GM18867 (cell line): ENCODE measurements around the gene GALC.

Source experiments
- ATAC-seq: cut with Tn5 transposase; IDR thresholded peaks from one replicate; pipeline ENCODE4 v1.9.1; 2021; ENCODE audit warnings: mild to moderate bottlenecking, moderate library complexity; ENCODE audit not compliant: unreplicated experiment

The GALC gene

DNA sequence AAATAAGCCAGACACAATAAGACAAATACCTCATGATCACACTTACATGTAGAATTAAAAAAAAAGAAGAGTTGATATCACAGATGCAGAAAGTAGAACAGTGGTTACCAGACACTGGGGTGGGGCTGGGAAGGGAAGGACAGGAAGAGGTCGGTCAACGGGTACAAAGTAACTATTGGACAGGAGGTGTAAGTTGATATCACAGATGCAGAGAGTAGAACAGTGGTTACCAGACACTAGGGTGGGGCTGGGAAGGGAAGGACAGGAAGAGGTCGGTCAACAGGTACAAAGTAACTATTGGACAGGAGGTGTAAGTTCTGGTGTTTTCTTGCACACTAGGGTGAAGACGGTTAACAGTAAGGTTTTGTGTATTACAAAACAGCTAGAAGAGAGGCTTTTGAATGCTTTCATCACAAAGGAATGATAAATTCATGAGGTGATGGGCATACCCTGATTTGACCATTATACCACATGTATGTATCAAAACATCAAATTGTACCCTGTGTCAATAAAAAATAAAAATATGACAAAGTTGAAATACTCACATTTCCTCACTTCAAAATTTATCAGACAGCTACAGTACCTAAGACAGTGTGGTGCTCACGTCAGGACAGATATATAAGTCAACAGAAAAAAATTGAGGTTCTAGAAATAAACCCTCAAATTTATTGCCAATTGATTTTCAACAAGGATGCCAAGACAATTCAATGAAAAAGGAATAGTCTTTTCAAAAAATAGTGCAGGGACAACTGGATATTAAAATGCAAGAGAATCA is 32.8 kb downstream of the GALC start:
- ATAC-seq, result no peak

DNA sequence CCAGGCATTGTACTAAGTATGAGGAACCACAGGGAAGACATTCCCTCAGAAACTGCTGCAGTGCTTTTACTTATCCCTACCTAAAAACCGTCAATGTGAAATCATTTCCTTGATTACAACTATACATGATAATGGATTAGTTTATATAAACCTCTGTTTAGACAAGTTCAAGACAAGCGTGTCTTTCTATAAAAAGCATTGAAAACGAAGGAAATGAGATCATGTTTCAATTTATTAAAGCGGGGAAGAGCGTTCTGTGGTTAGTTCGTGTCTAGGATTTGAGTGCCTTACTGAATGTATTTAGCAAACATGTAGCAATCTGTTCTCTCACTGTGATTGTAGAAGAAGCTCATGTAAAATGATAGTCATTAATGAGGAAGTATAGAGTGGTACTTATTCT is 37.5 kb downstream of the GALC start:
- no peak for ATAC-seq

DNA sequence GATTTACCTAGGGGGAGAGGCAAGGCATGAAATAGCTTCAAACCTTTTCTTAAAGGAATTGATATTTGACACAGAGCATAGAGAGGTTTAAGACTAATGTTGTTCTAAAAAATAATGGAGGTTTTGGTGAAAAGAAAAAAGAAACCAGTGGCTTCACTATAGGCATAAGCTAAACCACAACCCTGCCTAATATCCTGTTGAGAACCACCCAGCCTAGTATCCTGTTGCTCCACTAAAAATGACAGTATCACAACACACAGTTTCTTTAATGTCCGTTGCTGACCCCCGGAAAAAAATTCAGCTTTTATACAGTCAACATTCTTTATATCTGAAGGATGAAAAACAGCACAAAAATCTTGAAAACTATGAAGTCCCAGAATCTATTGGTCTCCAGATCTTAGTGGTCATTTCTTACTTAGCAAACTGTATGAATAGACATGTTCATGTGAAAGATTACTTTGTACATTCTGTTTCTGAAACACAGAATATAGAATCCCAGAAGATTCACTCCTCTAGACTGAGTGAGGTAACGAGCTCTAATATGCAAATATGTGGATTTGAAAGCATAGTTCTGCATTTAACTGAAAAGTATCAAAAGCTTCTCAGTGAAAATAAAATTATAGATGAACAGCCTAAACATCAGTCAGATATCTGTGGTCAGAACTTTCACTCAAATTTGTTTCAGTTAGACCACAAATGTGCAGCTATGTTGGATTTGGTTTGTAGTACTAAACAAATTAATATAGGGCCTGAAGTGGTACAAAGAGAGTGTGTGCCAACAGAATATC is 40.5 kb downstream of the GALC start:
- peak; percentile 82 for ATAC-seq

DNA sequence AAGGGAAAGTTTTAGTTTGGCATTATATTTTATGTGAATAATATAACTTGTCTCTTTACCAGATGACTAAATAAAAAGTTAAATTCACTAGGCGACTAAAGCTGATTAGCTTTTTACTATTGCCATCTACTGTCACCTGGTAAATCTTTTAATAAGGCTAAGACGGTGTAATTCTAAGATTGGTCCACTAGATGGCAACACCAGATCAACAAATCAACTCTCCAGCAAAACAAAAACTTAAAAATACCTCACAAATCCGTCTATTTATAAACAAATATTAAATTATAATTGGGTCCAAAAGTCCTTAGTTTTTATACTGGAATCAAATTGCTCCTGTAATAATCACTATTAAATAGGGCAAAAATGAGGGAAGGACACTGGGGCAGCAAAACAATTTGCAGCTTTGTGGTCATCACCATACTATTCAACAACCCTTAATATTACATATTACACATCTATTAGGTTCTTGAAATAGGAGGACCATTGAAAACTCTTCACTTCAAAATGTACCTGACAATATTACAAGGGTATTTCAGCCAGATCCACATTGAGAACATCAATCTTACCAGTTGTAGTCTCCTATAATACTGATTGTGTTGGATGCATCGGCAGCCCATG is 47.9 kb downstream of the GALC start:
- ATAC-seq, result no peak

DNA sequence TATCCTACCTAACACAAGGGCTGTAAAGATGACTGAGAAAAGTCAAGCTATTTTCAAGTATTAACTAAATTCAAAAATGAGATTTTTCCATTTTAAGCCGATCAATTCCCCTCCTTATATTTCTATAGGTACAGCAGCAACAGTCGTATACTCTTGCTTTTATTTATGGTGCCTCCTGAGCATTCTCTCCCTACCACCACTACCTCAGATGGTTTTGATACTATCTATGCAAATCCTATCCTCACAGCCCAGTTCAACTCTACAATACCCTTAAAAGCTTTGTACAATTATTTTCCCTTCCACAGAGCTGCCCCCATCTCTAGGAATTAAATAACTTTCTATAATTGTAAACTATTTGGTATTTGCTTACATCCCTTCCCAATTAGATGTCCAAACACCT is 52.1 kb downstream of the GALC start:
- no peak for ATAC-seq

DNA sequence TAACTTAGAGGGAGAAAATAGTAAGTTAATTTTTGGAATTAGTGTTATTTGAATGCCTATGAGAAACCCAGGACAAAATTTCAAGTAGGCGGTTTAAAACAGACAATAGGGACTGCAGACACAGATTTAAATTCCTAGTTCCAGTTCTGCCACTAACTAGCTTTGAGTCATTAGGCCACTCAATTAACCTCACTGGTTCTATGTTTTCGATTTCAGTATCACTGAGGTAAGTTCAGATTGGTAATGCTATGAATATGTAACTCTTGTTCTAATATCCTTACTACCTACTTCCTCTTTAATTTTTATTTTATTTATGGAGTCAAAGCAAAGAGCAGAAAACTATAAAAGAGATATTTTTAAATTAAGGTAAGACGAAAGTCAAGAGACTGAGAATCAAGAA is 52.6 kb downstream of the GALC start:
- ATAC-seq, result peak; percentile 97

DNA sequence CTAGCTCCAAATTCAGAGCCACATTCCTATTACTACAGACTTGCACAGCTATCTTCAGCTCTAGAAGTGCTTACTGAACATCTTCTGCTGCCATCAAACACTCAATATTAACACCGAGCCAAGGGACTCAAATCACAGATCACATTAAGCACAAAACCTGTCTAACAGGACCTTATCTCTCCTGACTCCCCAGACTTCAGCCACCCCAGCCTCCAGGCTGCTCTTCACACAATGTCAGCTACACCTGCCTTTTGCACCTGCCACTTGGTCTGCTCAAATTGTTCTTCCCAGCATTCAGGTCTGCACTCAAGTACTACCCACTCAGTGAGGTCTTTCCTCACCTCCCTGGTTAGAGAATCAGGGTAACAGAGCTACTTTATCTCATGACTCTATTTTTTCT is 57.1 kb downstream of the GALC start:
- no peak for ATAC-seq

DNA sequence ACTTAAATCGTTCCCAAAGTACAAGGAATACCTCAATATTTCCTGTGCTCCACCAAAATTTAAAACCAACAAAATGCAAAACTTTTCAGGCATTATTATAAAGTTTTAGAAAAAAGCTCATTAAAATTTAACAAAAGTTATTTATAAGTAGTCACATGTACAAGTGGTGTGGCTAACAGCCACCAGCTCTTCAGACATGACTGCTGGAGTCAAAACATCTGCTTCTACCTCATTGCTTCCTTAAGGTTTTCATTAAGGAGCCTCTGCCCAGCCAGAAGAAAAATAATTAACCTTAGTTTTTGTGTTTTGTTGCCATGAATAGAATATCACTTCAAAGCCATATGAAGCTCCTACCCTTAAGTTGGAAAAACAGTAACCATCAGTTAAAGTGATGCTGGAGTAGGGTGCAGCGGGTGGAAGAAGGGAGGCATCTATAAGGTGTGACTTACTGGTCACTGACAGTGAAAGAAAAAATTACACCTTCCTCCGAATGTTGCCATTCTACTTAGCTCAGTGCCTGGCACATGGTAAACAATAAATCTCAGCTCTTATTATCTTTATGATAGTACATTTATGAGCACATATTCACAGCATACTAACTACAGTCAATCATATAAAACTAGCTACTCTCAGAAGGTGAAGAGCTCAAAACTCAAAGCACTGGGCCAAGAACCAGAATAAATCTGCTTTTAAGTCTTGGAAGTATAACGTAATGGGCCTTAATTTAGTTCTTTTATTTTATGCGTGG is 57.7 kb downstream of the GALC start:
- ATAC-seq, result no peak

DNA sequence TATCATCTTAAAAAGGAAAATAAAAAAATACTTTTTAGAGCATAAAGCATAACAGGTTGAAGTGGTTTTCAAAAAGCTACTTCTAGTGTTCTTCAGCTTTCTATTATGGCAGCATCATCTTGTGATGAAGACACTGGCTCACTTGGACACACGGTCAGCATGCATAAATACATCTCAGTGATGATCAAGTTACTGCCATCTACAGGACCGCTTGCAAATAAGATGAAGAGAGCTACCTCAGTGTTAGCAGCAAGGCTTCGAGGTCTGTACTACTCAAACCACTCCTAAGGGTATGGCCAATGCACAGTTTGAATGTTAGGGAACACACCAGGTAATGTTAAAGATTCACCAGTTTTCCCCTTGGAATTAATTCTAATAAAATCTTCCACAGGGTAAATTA is 58.8 kb downstream of the GALC start:
- ATAC-seq, result no peak

DNA sequence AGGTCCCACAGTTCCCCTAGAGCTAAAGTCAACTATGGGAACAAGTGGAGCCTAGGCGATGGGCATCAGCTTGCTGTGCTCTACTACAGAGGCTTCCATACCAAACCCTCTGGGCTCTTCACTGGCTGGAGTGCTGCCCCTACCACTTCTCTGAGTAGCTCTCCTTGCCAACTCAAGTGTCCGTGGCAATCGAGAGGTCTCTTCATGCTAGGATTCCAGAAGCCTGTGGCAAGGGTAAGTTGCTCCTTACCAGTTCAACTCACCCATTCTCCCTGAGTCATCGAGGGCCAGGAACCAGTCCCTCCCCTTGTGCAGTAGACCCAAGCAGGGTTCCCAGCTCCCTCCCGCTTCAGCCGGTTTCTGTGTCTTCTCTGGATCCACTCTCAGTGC is 76.1 kb downstream of the GALC start:
- no peak for ATAC-seq

DNA sequence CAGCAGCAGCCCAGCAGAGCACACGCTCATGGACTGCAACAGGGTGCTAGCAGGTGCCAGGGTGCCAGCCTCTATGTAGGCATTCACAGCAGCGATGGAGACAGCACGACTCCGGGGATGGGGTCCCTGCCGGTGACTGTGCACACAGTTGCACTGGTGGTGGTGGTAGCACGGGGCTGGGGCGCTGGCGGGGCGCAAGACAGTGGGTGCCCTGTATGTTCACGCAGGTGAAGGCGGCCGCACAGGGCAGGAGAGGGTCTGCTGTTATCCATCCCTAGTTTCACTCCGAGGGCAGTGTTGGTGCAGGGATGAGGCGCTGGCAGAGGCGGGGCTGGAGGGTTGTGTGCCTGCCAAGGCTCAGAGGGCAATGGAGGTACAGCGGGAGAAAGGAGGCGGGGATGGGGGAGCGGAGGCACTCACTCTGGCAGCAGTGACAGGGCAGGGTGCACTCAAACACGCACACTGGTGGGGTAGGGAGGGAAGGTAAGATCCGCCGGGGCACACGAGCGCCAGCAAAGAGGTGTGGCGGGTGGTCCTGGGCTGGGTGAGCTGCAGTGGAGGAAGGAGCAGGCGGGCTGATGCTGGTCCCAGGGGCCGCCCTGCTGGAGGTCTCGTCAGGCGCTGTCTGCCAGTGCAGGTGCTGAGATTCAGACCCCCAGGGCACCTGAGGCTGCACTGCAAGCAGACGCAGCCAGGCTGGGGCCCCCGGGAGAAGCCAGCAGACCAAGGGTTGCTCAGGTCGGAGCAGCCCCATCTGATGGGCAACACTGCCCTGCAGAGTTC is 76.7 kb downstream of the GALC start:
- no peak for ATAC-seq

DNA sequence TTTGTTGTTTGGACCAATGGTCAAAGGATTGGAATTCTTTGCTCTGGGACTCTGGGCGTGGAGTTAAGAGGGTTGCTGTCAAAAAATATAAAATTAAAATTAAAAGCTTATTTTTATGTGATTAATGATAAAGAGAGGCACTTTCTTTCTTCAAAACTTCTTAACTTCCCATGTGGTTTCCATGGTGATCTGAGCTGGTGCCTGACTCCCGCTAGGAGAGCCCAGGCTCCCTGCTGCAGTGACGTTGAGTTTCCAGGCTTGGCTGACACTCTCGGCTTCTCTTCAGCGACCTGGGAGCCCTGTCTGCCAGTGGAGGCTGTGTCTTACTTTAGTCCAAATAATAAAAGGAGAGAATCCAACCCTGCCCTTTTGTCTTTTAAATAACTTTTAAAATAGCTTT is 84.4 kb downstream of the GALC start:
- no peak for ATAC-seq

DNA sequence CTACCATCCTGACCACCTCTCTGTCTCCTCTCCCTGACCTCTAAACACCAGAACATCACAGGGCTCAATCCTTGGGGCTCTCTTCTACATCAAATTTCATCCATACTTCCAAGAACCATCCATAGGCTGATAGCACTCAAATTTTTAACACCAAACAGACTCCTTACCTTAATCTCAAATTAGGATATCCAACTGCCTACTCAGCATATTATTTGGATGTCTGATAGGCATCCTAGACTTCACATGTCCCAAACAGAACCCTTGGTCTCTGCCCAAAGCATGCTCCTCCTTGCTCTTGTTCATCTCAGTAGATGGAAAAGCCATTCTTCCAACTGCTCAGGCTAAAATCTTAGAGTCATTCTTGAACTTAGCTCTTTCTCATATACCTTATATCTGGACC is 91.3 kb downstream of the GALC start:
- no peak for ATAC-seq

DNA sequence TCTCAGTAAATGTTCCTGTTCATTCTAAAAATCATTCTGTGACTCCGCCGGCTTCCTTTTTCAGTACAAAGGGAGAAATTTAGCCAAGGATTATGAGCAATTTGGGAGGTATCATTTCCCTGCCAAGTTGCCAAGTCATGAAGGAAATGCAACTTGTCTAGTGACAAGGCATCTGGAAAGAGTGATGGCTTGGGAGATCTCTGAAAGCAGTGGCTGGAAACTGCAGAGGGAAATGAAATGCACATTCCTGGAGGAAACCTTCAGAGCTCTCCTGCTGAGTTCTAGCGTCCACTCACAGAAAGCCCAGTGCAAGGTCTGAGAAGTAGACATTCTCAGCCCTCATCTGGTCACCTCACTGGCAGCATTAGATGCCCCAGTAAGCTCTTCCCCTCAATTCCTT is 91.7 kb downstream of the GALC start:
- no peak for ATAC-seq

DNA sequence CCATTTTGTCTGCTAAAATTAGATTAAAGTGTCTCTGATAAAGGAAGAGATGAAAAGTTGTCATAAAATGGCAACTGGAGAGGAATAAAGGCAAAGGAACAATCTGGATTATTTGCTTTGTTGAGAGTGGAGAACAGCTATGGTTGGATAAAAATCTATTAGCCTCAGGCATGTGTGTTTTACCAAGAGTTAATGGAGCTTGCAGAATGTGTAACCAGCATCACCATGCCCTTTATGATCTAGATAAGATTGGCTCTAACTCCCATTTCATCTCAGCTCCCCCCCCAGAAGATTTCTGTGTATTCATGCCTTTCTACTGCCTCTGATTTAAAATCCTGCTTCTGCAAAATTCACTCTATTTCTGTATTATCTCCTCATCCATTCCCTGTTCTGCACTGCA is 93.8 kb downstream of the GALC start:
- no peak for ATAC-seq

DNA sequence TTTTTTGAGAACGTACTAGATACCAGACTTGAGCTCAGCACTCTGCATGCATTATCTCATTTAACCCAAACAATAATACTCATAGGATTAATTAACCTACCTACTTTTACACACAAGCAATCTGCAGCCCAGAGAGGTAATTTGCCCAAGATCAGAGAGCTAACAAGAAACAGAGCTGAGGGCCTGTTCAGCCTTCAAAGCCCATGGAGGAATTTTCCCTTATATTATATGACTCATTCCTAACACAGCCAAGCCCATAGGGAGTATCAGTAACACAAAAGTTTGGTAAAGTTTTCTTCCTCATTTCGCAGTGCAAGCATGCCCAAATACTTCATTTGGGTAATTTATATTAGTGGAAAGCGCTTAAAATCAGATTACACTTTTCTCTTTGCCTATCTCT is 94.7 kb downstream of the GALC start:
- no peak for ATAC-seq

DNA sequence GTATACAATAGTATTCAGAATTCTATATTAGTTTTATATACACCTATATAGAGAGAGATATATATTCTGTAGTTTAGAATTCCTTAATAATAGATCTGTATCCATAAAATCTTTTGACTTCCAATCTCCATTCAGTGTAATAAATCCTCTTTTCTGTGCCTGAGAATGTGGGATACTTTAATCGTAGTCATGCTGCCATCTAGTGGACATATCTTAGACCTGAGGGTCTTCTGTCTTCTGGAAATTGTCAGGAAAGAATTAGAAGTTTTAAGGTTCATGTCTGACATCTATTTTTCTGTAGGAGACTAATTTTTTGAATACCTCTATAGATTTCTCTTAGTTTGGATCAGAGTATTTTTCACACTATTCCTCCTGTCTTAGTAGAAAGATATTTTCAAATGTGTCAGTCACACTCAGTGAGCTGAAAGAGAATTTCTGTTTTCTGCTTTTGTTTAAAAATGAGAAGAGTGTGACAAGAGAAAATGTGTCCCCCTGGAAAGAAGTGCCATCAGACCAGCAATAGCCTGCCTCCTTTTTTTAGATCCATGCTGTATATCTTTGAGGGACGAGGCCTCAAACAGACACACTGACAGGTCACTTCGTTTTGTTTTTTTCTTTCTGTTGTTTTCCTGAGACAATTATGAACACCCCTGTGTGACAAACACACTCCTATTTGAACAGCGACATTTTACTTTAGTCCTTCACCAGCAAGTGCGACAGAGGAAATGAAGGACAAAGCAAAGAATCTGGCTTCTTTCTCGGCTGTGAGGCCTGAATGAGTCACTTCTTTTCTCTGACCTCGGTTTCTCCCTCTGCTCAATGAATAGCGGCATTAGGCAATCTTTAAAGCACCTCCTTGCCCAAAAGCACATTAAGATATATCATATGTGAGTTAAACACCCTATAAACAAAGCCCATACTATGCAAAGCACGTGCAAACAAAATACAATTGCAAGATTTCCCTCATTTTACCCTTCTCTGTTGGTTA is 96.3 kb downstream of the GALC start:
- ATAC-seq, result peak; percentile 60

DNA sequence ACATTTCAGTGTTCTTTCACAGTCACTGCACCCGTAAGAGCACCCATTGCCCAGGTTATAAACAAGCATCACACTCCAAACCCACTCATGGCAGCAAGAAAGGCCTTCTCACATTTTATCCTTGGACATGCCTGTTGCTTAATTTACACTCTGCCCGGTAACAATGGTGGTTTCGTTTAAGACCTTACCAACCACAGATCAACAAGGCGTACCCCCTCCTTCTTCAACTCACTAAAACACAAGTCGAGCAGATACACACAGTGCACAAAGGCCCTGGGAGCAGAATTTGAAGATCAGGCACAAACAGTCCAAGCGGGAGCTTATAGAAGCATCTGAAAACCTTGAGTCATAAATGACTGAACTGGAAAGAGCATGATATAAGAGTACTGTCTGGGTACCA is 98.1 kb downstream of the GALC start:
- ATAC-seq, result no peak

DNA sequence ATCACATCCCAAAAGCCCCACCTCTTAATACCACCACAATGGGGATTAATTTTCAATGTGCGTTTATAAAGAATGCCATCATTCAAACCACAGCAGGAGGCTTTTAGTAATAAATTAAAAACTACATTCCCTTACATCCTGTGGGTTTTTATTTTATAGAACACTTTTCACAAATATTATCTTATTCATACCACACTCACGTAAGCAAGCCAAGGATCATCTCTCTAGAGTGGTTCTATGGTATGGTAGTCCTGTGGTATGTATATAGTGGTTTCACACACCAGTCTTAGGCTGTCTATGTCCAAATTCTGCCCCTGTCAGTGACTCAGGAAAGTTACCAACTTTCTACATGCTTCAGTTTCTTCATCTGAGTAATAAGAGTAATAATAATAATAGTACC is 100.2 kb downstream of the GALC start:
- ATAC-seq, result no peak
